ENCODE data around the gene KIF27.
"Not testable (repeated sequence)": the region's sequence is repeated elsewhere in the genome, so short reads cannot be mapped to it uniquely, and the experiment has no call there.

The KIF27 gene, protein sequence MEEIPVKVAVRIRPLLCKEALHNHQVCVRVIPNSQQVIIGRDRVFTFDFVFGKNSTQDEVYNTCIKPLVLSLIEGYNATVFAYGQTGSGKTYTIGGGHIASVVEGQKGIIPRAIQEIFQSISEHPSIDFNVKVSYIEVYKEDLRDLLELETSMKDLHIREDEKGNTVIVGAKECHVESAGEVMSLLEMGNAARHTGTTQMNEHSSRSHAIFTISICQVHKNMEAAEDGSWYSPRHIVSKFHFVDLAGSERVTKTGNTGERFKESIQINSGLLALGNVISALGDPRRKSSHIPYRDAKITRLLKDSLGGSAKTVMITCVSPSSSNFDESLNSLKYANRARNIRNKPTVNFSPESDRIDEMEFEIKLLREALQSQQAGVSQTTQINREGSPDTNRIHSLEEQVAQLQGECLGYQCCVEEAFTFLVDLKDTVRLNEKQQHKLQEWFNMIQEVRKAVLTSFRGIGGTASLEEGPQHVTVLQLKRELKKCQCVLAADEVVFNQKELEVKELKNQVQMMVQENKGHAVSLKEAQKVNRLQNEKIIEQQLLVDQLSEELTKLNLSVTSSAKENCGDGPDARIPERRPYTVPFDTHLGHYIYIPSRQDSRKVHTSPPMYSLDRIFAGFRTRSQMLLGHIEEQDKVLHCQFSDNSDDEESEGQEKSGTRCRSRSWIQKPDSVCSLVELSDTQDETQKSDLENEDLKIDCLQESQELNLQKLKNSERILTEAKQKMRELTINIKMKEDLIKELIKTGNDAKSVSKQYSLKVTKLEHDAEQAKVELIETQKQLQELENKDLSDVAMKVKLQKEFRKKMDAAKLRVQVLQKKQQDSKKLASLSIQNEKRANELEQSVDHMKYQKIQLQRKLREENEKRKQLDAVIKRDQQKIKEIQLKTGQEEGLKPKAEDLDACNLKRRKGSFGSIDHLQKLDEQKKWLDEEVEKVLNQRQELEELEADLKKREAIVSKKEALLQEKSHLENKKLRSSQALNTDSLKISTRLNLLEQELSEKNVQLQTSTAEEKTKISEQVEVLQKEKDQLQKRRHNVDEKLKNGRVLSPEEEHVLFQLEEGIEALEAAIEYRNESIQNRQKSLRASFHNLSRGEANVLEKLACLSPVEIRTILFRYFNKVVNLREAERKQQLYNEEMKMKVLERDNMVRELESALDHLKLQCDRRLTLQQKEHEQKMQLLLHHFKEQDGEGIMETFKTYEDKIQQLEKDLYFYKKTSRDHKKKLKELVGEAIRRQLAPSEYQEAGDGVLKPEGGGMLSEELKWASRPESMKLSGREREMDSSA (N-terminal part only)

DNA sequence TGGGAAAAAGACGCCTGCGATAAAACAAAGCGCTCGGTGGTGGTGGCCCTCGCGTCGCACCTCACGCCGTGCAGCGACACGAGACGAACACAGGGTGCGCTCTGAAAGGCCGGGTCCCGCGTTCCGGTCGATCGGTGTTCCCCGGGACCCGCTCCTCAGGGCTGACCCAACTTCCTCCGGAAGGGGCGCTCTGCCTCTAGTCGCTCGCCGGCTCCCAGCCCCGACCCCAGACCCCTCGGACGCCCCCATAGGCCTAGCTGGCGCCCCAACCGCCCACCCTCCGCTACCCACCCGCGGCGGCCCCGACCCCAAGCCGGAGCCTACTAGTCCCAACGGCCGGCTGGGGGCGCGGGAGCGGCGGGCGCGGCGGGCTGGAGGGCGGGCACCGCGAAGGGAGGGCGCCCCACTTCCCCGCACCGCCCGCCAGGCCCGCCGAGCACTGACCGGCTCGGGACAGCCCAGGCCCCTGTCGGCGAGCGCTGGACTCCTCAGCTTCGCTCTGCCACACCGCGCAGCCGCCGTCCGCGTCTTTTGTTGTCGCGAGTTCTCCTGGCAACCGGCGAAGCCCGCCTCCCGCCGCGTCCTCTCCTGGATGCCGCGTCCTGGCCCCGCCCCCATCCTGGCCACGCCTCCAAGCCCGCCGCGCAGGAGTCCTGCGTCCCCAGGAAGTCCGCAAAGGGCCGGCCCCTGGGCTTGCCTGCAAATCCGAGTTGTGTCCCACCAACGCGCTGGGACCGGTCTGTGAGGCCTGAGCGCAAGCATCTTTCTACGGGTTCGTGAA, at the start of gene KIF27:
KIF27 (minus strand) TSS at position 506 of the 781 bp plus-strand sequence. CDS start 5,841 bp downstream, outside the sequence.
- peak; percentile 84 for DNase-seq

DNA sequence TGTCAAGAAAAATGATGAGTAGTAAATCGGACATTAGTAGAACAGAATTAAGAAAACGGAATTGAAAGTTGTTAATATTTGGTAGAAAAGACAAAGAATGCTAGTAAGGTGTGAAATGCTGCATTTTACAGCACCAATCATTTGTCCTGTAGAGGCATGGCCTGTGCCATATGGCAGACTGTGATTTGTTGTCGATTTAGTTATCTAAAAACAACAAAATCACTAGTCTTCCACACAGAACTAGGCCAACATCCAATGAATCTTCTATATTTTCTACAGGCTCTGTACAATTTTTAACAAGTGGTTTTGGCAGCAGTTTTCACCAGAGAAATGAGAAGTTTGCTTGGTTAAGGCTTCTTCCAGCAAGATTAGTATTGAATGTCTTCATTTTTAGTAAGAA, 48.4 kb upstream of the KIF27 start:
- no peak for DNase-seq

- DNase-seq, result no peak
Measured at GRCh38 chr9:83967073-83967472, 45.8 kb upstream of the KIF27 start.

DNA sequence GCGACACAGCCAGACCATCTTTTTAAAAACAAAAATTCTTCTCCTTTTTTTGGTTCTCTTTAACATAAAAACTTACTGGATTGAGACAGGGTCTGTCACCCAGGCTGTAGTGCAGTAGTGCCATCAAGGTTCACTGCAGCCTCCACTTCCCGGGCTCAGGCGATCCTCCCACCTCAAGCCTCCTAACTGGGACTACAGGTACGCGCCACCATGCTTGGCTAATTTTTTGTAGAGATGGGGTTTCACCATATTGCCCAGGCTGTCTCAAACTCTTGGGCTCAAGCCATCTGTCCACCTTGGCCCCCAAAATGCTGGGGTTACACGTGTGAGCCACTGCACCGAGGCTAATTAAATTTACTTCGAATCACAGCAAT, 45.0 kb upstream of the KIF27 start:
- DNase-seq, result no peak

DNA sequence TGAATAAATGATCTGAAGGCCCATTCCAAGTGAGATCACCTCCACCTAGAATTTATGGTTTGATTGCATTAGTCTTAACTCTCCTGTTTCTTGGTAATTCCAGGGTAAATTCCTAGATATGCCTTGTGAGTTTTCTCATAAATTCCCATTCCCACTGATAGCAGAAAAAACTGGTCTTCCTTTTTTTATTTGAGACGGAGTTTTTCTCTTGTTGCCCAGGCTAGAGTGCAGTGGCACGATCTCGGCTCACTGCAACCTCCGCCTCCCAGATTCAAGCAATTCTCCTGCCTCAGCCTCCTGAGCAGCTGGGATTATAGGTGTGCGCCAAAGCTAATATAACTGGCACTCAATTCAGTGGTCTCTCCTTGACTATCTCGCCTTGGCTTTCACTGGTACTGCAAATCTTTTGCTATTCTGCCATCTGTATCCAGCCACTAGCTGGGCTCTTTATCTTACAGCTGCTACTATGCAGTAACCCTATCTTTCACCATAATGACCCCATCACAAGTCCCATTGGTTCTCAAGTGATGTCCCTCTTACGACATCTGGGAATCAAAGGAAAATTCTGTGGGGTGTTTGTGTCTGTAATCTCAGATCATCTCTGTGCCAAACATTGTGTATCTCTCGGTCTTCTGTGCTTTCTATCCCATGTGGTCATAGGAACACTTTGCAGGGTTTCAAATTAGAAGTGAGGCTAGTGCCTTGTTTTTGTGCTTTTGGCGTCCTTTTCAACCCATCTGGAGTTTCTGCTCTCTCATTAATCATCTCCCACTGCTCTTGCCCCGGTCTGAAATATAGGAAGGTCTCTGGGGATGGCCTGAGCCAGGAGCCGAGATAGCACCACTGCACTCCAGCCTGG, 44.3 kb upstream of the KIF27 start:
- DNase-seq, result no peak

DNA sequence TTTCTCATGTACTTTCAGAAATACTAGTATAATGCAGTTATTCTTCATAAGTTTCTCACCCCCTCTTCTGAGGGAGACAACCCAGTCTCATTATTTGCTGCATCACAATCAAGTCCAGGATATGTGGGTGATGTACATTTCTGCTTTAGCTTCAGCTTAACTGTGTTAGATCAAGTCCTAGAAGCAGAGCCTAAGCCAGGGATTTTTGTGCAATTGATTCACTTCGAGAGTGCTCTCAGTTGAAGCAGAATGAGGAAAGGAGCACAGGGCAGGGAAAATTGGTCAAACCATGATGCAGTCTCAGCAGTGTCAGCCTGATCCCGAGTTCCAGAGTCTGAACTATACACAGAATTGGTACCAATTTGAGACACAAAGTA, 43.7 kb upstream of the KIF27 start:
- no peak for DNase-seq

DNA sequence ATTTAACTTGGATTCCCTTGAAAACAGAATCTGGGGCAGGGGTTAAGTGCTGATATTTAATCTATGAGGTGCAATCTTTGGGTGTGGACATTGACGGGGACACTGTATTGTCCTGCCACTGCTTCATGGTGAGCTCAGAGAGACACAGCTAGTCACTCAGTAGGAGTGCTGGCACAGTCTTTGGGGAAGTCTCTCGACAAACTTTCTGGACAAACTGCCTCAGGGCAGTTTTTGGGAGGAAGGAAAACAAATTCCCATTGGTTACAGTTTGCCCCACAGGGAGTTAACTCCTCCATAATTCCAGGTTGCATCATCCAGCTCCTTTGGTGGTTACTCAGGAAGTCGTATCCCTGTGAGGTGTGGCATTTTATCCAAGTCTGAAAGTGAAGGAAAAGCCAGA, 40.9 kb upstream of the KIF27 start:
- DNase-seq, result no peak

GRCh38 chr9:83960991-83961390, 39.8 kb upstream of the KIF27 start:
- no peak for DNase-seq

- no peak for DNase-seq
Measured at GRCh38 chr9:83959061-83959460, 37.8 kb upstream of the KIF27 start.

DNA sequence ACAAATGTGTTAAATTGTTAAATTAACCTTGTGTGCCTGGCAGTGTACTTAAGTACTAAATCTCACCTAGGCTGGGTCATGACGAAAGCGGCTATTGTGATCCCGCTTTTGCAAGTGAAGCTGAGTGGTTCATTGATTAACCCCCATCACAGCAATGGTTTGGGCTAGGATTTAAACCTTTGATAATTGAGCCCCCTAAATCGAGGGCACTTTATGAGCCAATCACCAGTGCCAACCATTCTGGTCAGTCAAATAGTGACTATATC, 35.9 kb upstream of the KIF27 start:
- DNase-seq, result no peak

DNA sequence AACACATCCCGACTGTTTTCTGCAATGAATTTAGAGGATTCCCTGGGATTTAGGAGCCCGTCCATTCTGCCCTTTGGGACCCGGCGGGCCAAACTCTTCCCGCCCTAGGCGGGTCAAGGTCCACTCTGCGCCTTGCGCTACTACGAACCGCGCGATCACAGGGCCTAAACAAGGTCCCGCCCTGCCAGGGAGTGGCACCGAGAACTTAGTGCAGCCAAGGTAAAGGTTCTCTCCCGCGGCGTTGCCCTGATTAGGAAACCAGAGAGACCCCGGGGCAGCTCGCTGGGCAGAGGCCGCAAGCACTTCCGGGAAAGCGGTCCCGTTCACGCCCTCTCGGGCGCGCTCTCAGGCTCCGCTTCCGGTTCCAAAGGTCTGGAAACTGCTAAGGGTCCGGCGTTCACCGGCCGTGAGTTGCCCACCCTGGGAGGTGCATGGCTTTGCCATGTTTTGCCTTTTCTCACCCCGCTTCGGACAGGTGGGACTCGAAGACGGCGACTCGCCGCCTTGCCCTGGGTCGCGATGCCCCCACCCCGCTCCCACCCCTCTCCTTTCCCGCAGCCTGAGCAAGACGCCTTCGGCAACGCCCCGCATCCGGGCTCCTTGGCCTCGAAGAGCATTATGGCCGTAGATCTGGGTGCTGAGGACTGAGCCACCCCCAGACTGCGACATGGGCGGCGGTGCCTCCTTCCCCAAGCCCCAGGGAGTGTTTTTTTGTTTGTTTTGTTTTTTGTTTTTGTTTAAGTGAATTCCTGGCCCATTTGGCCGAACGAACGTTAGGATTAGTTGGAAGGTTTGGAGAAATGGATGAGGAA, 35.4 kb upstream of the KIF27 start:
- DNase-seq, result peak; percentile 27

GRCh38 chr9:83956086-83956435, 34.8 kb upstream of the KIF27 start:
- no peak for DNase-seq

GRCh38 chr9:83948096-83948495, 26.9 kb upstream of the KIF27 start:
- DNase-seq, result not testable (repeated sequence)

- no peak for DNase-seq
Measured at GRCh38 chr9:83940590-83941303, 19.5 kb upstream of the KIF27 start.

GRCh38 chr9:83937861-83938455, 16.7 kb upstream of the KIF27 start:
- peak; percentile 60 for DNase-seq

DNA sequence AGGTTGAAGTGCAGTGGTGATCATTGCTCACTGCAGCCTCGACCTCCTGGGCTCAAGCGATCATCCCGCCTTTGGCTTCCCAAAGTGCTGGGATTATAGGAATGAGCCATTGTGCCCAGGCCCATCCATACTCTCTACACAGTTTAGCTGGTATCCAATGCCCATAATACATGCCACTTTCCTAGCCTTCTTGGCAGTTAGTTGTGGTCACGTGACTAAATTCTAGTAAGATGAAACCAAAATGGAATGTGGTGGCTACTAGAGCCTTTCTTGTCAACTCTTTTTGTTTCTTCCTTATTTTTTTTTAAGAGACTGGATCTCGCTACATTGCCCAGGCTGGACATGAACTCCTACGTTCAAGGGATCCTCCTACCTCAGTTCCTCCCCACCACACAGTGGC, 15.3 kb upstream of the KIF27 start:
- DNase-seq, result no peak

- DNase-seq, result no peak
Measured at GRCh38 chr9:83935276-83935935, 14.2 kb upstream of the KIF27 start.

DNA sequence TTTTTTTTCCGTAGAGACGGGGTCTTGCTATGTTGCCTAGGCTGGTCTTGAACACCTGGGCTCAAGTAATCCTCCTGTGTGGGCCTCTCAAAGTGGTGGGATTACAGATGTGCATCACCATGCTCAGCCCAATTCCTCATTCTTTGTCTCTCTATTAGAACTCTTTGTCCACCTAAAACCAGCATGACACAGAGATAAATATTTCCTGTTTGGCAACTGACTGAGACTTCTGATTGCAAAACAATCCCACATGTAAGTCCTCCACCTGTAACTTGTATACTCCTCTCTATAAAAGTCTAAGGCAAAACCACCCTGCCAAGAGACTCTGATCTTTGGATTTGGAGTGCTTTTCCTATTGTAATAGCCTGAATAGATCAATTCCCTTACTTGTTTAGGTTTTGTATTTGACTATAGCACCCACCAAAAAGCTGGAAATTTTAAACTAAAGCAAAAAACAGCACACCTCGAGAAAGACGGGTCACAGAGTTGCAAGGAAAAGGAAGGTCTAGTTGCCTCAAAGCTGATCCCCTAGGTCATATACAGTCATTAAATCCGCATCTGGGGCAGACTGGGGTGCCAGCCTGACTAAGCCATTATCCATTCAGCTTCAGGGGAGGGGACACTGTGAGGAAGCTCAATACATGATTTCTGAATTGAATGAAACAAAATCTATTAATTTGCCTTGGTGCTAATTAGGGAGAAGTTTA, 13.5 kb upstream of the KIF27 start:
- no peak for DNase-seq

GRCh38 chr9:83933790-83934189, 12.6 kb upstream of the KIF27 start:
- no peak for DNase-seq
